Ectodermal cell (in vitro differentiated cells): ENCODE results near the gene PUS7.
"Not testable (repeated sequence)": the region's sequence is repeated elsewhere in the genome, so short reads cannot be mapped to it uniquely, and the experiment has no call there.

Source experiments
- H3K27ac ChIP-seq: 2 replicates; pipeline ENCODE4 v1.7.0; 2013; ENCODE audit warnings: mild to moderate bottlenecking, low read depth, low read length; ENCODE audit not compliant: insufficient read depth, poor library complexity, severe bottlenecking
- H3K27me3 ChIP-seq: 2 replicates; pipeline ENCODE4 v1.7.0; 2013; ENCODE audit warnings: mild to moderate bottlenecking, low read length; ENCODE audit not compliant: insufficient read depth, control insufficient read depth, poor library complexity, severe bottlenecking
- H3K36me3 ChIP-seq: one replicate; pipeline ENCODE4 v1.7.0; 2013; ENCODE audit warnings: low read length; ENCODE audit not compliant: control insufficient read depth, insufficient read depth
- H3K4me1 ChIP-seq: one replicate; pipeline ENCODE4 v1.7.0; 2013; ENCODE audit warnings: low read length; ENCODE audit not compliant: control insufficient read depth, insufficient read depth
- H3K4me3 ChIP-seq: 2 replicates; pipeline ENCODE4 v1.7.0; 2013; ENCODE audit warnings: low read depth, low read length, control low read depth; ENCODE audit not compliant: insufficient read depth
- H3K9me3 ChIP-seq: 2 replicates; pipeline ENCODE4 v1.7.0; 2013; ENCODE audit warnings: mild to moderate bottlenecking, low read length, moderate library complexity; ENCODE audit not compliant: control insufficient read depth
- WGBS, 2 experiments: methylation state at CpG; one replicate each; pipeline ENCODE4 v1.1.7; 2013; ENCODE audit warnings: missing lambda C conversion rate in 2 of 2; 5-methylcytosine and 5-hydroxymethylcytosine counted together

Gene PUS7

GRCh38 chr7:105450870-105451269 lies 71.2 kb downstream of the PUS7 start:
- not testable (repeated sequence) for H3K9me3 ChIP-seq, H3K4me3 ChIP-seq, H3K36me3 ChIP-seq, H3K4me1 ChIP-seq, H3K27ac ChIP-seq, H3K27me3 ChIP-seq
- 87 to 99% methylated on average over 3 to 4 of the region's 5 CpGs for WGBS, 2 experiments

DNA sequence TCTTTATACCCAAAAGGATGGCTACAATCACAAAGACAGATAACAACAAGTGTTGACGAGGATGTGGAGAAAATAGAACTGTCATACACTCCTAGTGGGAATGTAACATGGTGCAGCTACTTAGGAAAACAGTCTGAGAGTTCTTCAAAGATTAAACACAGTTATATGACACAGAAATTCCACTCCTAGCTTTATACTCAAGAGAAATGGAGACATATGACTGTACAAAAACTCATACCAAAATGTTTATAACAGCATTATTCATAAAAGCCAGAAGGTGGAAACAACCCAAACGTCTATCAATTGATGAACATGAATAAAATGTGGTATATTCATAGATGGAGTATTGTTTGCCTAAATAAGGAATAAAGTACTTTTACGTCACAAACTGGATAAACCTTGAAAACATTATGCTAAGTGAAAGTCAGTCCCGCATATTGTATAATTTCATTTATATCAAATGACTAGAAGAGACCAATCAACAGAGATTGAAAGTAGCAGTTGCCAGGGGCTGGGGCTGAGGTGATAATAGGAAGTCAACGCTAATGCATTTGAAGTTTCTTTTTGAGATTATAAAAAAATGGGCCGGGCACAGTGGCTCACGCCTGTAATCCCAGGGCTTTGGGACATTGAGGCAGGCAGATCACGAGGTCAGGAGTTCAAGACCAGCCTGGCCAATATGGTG lies 71.8 kb downstream of the PUS7 start:
- no peaks in the 10 kb centered on the region for H3K36me3 ChIP-seq
- WGBS, 2 experiments = 93 to 95% methylated on average over 7 to 8 of the region's 8 CpGs
- H3K4me3 ChIP-seq = no peak overlapping the region
- no peak overlapping the region for H3K27ac ChIP-seq
- H3K27me3 ChIP-seq = no peaks in the 10 kb centered on the region
- no peaks in the 10 kb centered on the region for H3K9me3 ChIP-seq
- no peaks in the 10 kb centered on the region for H3K4me1 ChIP-seq

- Histone ChIP-seq H3K27me3 (no peaks in the 10 kb centered on the region), H3K4me3 (no peak overlapping the region), H3K27ac (no peak overlapping the region), H3K4me1 (no peaks in the 10 kb centered on the region), H3K9me3 (no peaks in the 10 kb centered on the region), H3K36me3 (no peaks in the 10 kb centered on the region)
- WGBS, 2 experiments = 94 to 95% methylated on average over 8 of the region's 8 CpGs
These were observed 73.9 kb downstream of the PUS7 start for GRCh38 chr7:105448181-105448580.

DNA sequence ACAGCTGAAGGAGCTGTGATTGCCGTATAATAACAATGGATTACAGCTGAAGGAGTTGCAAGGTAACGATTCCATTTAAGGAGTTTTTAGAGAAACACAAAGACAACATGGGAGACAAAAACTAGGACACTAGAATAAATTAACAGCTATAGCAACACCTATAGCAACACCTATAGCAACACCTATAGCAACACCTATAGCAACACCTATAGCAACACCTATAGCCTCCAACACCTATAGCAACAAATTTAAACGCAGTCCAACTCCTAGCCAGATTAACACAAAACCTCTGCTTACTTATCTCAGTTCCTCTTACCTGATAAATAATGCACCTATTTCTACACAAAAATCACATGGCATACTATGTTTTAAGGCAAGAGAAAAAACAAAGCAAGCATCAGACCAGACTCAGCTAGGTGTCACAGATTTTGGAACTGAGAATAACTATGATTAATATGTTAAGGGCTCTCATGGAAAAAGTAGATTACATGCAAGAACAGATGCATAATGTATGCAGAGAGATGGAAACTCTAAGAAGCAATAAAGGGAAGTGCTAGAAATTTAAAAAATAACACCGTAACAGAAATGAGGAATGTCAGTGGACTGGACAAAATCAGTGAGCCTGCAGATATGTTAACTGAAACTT lies 77.6 kb downstream of the PUS7 start:
- Histone ChIP-seq H3K36me3 (no peaks in the 10 kb centered on the region), H3K4me3 (no peak overlapping the region), H3K27me3 (no peaks in the 10 kb centered on the region), H3K9me3 (no peaks in the 10 kb centered on the region), H3K4me1 (no peaks in the 10 kb centered on the region), H3K27ac (no peak overlapping the region)
- 97 to 98% methylated on average over 4 of the region's 4 CpGs for WGBS, 2 experiments

DNA sequence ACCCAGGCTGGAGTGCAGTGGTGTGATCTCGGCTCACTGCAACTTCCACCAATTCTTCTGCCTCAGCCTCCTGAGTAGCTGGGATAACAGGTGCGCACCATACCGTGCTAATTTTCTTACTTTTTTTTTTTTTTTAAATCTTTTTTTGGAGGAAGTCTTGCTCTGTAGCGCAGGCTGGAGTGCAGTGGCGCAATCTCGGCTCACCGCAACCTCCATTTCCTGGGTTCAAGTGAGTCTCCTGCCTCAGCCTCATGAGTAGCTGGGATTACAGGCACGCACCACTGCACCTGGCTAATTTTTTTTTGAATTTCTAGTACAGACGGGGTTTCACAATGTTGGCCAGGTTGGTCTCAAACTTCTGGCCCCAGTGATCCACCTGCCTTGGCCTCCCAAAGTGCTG lies 79.9 kb downstream of the PUS7 start:
- not testable (repeated sequence) for H3K27ac ChIP-seq, H3K4me3 ChIP-seq, H3K9me3 ChIP-seq, H3K4me1 ChIP-seq, H3K27me3 ChIP-seq, H3K36me3 ChIP-seq
- WGBS, 2 experiments = 94% methylated on average over 9 of the region's 9 CpGs

DNA sequence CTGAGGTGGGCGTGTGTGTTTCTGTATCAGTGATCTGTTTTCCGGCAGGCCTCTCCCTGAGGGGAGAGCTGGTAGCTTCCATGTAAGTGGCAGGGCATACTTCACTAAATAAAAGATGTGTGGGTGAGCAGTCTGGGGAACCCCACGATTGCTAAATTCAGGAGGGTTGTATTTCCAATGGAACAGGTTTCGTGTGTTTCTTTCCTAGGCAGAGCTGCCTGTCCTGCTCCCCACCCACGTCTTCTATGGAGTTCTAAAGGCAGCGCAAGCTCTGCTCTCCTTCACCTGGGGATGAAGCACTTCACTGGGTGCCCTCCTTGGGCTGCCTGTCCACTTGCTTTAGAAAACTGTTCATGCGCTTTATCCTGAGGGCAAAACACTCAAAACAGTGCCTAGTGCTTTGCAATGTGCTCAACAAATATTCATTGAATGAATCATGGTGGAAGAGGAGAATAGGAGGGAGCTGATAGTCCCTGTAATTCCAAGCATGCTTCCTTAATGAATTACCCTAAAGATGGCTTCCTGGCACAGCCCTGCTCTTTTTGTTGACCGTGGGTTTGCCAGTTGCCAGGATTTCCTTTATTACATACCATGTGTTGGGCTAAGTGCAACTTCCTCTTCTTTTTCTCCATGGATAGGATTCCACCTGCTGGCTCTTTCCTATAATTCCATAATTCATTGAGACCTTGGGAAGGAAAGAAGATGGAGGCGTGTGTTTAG lies 82.7 kb downstream of the PUS7 start:
- Histone ChIP-seq H3K36me3 (no peaks in the 10 kb centered on the region), H3K9me3 (no peaks in the 10 kb centered on the region), H3K27me3 (no peaks in the 10 kb centered on the region), H3K4me3 (no peak overlapping the region), H3K4me1 (no peaks in the 10 kb centered on the region), H3K27ac (no peak overlapping the region)
- 87 to 93% methylated on average over 9 of the region's 9 CpGs for WGBS, 2 experiments

- Histone ChIP-seq H3K36me3 (no peaks in the 10 kb centered on the region), H3K9me3 (no peaks in the 10 kb centered on the region), H3K4me1 (no peaks in the 10 kb centered on the region), H3K4me3 (no peak overlapping the region), H3K27me3 (no peaks in the 10 kb centered on the region), H3K27ac (no peak overlapping the region)
- 84 to 96% methylated on average over 4 to 5 of the region's 5 CpGs for WGBS, 2 experiments
These were observed 83.3 kb downstream of the PUS7 start for GRCh38 chr7:105438847-105439173.

- no peak overlapping the region for H3K27ac ChIP-seq
- H3K4me3 ChIP-seq = no peak overlapping the region
- H3K9me3 ChIP-seq = no peaks in the 10 kb centered on the region
- no peaks in the 10 kb centered on the region for H3K36me3 ChIP-seq
- WGBS, 2 experiments = 100% methylated on average over 1 of the region's 1 CpG
- no peaks in the 10 kb centered on the region for H3K27me3 ChIP-seq
- no peaks in the 10 kb centered on the region for H3K4me1 ChIP-seq
These were observed 83.8 kb downstream of the PUS7 start for GRCh38 chr7:105438254-105438653.

- not testable (repeated sequence) for H3K27ac ChIP-seq, H3K36me3 ChIP-seq, H3K27me3 ChIP-seq, H3K4me3 ChIP-seq, H3K9me3 ChIP-seq, H3K4me1 ChIP-seq
- WGBS, 2 experiments = 90 to 94% methylated on average over 6 of the region's 6 CpGs
These were observed 84.7 kb downstream of the PUS7 start for GRCh38 chr7:105437356-105437755.

DNA sequence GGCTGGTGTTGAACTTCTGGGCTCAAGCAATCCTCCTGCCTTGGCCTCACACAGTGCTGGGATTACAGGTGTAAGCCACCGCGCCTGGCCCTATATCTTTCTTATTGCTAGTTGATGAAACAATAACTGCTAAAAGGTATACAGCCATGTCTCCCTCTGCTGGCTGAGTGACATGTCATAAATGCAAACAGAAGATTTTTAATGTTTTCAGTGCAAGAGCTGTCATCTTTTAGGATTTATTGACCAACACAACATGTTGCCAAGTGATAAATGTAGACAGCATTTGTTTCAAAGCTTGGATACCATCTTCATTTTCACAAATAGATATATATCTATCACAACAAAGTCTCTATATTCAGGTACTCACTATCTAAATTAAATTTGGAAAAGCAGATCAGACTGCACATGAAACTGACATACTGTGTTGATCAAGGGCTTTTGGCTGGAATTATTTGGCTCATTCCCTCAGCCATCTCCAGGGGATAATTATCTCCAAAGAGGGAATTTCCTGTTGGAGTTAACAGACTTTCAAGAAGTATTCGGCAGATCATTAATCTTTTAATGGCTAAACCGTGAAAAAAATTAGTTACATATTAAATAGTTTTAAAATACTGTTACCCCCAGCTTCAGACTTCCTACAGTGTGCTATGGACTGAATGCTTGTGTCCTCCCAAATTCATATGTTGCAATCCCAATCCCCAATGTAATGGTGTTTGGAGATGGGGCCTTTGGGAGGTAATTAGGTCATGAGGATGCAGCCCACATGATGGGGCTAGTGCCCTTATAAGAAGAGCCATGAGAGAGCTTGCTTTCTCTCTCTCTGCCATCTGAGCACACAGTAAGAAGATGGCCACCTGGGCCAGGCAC lies 92.1 kb downstream of the PUS7 start:
- no peaks in the 10 kb centered on the region for H3K27me3 ChIP-seq
- 81 to 92% methylated on average over 3 to 4 of the region's 4 CpGs for WGBS, 2 experiments
- H3K9me3 ChIP-seq = no peaks in the 10 kb centered on the region

More for the DNA sequence above, 92.1 kb downstream of the PUS7 start:
- H3K4me1 ChIP-seq = no peaks in the 10 kb centered on the region
- H3K4me3 ChIP-seq = no peak overlapping the region
- no peaks in the 10 kb centered on the region for H3K36me3 ChIP-seq
- H3K27ac ChIP-seq = no peak overlapping the region
